HG02981 (cell line): ENCODE data around the gene NUDT5.
A peak's percentile ranks its signal among the peaks of the same experiment; 100 is the strongest.
"Not testable (repeated sequence)": the region's sequence is repeated elsewhere in the genome, so short reads cannot be mapped to it uniquely, and the experiment has no call there.

Experiments used
- ATAC-seq: cut with Tn5 transposase; IDR thresholded peaks from one replicate; pipeline ENCODE4 v1.9.1; 2021; ENCODE audit warnings: mild to moderate bottlenecking, moderate library complexity; ENCODE audit not compliant: unreplicated experiment

The NUDT5 gene

DNA sequence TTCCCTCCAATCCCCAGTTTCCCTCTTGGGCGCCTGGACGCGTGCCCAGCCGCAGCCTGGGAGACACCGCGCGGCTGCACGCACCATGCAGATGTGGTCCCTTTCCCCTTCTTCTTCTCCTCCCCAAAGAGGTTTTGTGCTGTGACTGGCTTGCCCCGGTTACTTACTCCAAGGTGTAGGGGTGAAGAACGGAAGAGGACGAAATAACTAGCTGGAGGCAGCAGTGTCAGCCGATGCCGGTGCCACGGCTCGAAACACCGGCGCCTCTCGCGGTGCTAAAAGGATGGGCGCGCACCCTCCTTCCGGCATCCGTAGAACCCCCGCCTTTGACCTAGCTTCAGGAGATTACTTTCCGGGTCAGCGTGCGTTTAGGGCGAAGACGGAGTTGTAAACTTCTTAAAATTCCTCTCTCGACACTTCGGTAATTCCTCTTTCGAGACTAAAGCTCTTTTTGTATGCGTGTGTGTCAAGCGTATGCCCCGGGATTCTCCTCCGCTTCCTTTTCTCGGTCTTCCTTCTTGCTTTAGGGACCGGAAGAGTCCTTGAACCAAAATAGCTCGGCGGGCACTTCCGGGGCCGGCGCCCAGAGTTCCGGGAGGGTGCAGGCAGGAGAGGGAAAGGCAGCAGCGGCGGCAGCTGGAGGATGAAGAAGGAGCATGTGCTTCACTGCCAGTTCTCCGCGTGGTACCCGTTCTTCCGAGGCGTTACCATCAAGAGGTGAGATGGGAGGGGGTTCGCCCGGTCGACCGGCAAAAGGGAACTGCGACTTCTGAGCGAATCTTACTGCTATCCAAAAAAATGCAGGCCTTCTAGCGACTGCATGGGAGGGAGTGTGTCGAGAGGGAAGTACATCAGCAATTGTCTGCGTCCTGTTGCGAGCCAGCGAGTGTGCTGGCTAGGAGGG, at the start of gene NUDT5, which contains the start of gene CDC123:
TSS of gene NUDT5 (minus strand) at position 289 of the 904 bp plus-strand sequence. CDS start 9,600 bp downstream, outside the sequence.
TSS of gene CDC123 (plus strand) at position 586 of the 904 bp plus-strand sequence. CDS start at position 644, 58 bp downstream.
- peak; percentile 88 for ATAC-seq

DNA sequence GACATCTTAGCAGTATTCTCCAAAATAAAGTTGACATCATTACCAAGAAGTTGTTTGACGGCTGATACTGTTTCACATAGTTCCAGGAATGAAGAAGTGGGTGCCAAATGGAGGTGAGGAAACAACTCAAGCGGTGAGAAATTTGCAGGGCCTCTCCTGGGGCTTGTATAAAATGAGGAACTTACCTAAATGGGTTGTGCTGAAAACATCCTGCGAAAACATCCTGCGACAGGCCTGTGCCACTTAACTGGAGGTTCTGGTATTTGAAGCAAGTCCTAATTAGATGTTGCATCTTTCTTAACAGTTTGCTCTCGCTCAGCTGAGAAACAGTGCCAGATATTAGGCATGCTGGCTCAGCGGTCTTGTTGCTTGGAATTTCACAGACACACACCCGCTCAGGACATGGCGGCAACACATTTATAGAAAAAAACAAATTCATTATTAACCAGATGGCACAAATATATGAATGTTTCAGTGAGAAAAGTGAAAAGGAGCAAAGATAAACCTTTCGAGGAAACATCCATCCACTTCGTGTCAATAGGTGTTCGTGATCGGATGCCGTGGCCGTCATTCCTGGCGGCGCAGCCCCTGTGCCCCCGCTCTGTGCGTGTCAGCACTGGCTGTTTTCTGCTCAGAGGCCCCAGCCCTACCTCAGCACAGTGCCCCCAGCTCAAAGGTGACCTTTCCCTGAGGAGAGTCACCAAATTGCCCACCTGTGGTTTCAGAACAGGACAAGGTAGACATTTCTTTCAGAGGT, 48.4 kb upstream of the NUDT5 start:
- ATAC-seq = peak; percentile 47

DNA sequence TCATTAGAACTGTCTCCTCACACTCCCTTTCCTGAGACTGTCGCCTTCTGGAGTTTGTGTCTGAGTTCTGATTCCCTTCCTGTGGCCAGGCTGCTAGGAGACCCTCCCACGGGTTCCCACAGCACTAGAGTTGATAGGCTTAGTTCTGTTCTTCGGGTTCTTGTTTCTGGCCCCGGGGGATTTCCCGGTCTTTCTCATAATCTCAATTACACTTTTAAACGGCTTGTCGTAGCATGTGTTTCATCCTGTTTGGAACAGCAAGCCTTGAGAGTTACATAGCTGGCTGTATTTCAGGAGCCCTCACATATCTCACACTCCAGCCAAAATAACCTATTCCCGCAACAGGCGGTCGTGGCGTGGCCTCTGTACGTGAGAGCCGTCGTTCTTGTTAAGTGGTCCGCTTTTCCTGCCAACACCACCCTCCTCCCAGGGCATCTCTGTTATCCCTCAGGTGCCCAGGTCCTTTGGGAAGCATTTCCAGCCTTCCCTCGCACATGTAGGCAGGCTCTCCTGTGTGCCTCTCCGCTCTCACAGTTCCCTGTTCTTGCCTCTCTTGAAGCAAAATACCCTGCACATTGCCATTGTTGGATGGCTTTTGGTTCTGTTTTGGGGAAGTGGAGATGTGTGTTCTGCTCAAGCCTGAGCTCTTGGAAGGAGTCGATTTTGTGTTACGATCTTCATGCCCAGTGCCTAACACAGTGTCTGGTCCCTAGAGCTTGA, 46.3 kb upstream of the NUDT5 start:
- ATAC-seq = no peak

DNA sequence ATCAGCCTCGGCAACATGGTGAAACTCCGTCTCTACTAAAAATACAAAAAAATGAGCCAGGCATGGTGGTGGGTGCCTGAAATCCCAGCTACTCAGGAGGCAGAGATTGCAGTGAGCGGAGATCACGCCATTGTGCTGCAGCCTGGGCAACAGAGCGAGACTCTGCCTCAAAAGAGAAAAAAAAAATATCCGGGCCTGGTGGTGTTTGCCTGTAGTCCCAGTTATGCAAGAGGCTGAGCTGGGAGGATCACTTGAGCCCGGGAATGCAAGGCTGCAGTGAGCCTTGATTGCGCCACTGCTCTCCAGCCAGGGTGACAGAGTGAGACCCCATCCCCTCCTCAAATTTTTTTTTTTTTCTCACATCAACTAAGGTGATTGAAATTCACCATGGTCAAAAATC, 43.1 kb upstream of the NUDT5 start:
- no peak for ATAC-seq

DNA sequence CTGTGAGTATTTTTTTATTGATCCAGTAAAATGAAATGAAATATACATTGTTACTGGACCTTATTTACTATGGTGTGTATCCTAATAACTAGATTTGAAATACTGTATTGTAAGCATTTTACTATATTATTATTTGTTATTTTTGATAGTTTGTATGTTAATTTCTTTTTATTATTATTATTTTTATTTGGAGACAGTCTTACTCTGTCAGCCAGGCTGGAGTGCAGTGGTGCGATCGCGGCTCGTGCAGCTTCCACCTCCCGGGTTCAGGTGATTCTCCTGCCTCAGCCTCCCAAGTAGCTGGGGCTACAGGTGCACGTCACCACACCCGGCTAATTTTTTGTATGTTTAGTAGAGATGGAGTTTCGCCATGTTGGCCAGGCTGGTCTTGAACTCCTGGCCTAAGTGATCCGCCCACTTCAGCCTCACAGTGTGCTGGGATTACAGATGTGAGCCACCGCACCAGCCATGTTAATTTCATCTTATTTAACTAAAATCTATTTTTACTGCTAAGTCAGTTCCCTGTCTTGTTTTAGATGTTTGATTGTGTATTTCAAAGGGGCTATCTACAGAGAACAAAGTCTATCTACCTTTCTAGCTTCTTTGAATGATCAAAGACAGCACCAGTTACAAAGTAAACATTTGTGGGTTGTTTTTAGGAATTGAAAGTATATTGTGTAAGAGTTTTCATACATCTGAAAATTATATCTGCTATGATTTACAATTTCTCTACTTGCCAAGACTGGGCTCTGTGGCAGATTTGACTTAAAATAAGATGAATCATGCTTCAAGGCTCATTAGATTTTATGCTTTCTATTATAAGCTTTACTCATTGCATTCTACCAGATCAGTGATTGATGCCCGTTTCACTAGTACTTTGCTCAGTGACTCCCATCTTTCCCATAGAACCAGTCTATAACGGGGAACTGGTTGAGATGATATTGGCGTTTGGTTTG, 41.9 kb upstream of the NUDT5 start:
- ATAC-seq = no peak

DNA sequence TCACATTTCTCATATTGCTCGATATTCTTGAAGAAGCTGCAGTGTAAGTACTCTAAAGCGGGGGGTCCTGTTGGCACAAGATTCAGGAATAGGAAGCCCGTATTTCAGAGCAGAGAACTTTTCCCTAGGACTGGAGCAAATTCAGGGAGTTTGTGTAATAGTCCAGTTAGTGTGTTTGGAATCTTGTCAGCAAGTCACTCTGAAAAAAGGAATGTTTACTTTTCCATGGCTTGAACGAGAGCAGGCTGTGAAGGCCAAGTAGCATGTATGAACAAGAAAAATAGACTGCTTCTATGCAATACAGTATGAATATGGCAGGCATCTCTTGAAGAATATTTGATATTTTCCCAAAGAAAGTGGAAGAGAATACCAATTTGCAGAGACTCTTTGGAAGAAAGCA, 40.1 kb upstream of the NUDT5 start:
- ATAC-seq = no peak

DNA sequence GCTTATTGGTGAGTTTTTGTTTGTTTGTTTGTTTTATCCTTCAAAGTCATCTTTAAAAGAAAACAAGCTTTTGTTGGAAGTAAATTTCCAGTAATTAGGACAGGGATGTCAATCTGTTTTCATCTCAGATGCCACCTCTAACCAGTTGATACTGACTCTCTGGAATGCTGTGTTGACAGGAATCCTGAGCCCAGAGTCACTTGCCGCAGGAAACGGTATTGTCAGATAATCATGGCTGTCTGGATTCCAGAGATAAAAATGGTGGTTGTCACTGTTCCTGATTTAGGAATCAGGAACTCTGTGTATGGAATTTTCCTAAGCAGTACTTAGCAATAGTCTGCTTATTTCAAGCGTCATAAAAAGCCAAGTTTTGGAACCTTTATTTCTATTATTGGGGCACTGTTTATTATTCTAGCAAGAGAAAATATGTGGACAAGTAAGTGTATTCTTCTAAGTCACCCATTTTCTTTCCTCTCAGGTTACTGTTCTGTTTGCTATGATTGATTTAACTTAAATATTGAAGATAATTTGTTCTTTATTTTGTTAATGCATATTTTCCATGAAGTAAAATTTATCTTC, 39.5 kb upstream of the NUDT5 start:
- ATAC-seq = no peak

DNA sequence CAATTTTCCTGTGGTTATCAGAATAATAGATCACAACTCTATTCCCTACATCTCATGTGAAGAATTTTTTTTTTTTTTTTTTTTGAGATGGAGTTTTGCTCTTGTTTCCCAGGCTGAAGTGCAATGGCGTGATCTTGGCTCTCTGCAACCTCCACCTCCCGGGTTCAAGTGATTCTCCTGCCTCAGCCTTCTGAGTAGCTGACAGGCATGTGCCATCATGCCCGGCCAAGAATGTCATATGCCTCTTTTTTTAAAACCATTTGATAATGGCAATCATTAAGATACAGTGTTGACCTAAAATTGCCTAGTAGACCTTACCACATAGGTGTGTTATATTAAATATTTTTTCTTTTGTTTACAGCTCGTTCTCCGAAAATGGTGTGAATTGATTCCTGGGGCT, 39.0 kb upstream of the NUDT5 start:
- ATAC-seq = not testable (repeated sequence)

DNA sequence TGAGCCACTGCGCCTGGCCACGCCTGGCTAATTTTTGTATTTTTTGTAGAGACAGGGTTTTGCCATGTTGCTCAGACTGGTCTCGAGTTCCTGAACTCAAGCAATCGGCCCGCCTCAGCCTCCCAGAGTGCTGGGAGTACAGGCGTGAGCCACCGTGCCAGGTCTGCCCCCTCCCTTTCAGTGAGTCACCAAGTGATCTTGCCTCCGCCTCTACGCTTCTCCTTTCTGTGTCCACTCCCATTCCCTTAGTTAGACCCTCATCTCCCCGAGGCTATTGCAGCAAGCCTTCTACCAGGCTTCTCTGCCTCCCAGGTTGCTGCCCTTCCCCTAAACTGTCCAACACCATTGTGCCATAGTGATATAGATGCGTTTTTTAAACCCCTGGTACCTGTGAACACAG, 33.2 kb upstream of the NUDT5 start:
- no peak for ATAC-seq

DNA sequence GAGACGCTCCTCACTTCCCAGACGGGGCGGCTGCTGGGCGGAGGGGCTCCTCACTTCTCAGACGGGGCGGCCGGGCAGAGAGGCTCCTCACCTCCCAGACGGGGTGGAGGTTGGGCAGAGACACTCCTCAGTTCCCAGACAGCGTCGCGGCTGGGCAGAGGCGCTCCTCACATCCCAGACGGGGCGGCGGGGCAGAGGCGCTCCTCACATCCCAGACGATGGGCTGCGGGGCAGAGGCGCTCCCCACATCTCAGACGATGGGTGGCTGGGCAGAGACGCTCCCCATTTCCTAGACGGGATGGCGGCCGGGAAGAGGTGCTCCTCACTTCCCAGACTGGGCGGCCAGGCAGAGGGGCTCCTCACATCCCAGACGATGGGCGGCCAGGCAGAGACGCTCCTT, 30.7 kb upstream of the NUDT5 start:
- not testable (repeated sequence) for ATAC-seq

DNA sequence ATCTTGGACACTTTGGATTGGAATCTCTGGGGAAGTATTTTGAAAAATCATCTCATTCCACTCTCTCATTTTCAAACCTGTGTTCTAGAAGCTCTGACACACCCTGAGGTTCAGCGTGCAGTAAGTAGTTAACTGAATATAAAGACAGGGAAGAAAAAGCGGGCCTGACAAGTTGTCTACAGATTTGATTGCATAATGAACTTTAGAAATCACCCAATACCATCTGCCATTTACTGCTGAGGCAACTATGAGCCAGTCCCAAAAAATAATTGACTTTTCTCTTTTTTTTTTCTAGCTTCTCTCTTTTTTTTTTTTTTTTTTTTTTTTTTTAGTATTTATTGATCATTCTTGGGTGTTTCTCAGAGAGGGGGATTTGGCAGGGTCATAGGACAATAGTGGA, 29.8 kb upstream of the NUDT5 start:
- no peak for ATAC-seq

DNA sequence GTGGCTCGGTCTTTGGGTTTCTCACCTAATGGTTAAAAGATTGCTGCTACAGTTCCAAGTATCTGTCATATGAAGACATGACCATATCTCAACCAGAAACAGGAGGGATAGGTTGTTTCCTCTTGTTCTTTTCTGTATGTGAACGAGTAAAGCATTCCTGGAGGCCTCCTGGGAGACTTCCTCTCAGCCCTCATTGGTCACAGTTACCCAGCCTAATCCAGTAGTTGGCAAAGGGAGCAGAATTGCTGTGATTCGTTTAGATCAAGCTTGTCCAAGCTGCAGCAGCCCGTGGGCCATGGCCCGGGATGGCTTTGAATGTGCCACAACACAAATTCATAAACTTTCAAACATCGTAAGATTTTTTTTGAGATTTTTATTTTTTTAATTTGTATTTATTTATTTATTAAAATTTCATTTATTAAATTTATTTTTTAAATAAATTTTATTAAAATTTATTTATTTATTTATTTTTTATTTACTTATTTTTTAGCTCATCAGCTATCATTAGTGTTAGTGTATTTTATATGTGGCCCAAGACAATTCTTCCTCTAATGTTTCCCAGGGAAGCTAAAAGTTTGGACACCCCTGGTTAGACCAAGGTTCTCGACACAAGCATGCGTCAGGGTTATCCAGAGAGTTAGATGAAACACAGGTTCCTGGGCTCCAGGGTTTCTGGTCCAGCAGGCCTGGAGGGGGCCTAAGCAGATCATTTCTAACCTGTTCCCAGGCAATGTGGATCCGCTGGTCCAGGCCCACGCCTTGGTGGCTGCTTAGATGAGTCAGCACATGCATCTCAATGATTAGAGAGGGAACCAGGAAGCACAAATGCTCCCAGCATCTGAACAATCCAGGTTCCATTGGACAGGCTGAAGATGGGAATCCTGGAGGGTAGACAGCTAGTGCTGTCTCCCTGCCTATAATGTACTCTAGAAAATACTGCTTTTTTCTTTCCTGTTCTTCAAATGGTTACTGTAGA, 25.9 kb upstream of the NUDT5 start:
- no peak for ATAC-seq

DNA sequence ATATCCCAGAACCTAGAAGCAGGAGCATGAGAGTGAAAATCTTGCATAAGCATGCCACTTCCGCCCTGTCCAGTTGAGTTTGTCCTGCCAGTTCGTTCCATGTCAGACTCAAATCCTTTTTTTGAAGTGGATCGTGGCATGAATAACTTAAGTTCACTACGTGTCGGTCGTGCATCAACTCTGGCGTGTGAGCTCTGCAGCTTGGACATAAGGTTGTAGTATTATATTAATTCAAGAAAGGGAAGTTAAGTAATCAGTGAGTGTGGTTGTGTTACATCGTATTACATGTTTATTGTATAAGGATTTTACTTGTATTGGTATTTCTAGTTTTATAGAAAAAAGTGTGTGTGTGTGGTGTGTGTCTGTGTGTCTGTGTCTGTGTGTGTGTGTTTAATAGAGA, 23.3 kb upstream of the NUDT5 start:
- no peak for ATAC-seq

DNA sequence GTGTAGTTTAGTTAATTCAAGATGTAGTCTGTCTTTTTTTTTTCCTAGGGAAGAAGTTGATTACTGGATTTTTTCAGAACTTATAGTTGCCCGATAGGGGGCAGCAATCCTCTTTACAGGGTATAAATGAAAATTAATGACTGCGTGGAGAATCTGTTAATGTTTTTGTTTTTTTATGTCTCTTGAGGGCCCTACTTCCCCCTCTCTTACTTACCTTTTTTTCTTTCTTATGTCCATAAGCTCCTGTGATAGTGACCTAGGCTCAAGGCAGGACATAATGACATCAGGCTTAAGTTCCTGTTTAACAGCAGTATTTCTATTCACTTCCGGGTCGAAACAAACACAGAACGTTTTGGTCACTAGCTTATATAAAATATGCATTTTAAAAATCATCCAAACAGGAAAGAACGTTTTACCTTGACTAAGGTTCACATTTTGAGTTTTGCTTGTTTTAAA, 19.1 kb upstream of the NUDT5 start:
- no peak for ATAC-seq

DNA sequence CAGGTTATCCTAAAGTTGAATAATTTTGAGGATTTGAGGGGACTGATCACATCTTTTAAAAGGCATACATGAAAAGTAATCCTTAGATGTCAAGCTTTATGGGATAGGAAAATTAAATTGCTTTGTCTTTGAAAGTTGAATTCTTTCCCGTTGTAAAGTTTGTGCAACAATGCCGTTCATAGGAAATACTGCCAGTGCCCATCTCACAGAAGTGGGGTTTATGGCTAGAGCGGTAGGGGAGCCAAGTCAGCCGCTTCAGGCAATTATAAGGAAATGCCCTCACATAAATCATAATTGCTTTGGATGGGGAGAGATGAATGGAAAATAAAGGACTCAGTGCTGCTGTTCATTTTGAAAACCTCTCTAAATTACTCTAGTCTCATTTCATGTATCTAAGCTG, 18.4 kb upstream of the NUDT5 start:
- no peak for ATAC-seq

DNA sequence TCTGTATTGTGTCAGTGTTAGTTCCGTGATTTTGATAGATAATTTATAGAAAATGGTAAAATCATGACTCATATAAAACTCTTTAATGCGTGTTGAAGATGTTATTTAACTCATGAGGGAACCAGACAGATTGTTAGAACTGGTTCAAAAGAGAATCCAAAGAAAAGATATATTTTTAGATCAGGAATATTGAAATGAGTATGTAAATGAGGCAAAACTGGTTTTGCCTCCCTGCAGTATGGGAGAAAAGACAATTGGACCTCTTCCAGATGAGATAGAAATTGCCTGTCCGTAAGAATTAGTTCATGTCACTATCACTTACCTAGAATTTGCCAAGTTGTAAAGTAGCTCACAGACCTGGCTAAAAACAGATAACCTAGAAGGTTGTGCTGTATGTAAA, 17.9 kb upstream of the NUDT5 start:
- no peak for ATAC-seq

DNA sequence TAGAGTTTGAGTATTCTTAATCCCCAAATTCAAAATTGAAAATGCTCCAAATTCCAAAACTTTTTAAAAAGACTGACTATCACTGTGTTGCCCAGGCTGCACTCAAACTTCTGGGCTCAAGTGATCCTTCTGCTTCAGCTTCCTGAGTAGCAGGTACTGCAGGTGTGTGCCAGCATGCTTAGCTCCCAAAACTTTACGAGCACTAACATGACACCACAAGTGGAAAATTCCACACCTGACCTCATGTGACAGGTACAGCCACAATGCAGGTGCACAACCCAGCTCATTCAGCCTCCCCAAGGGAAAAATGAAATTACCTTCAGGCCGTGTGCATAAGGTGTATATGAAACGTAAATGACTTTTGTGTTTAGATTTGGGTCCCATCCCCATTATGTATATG, 16.8 kb upstream of the NUDT5 start:
- ATAC-seq = no peak

DNA sequence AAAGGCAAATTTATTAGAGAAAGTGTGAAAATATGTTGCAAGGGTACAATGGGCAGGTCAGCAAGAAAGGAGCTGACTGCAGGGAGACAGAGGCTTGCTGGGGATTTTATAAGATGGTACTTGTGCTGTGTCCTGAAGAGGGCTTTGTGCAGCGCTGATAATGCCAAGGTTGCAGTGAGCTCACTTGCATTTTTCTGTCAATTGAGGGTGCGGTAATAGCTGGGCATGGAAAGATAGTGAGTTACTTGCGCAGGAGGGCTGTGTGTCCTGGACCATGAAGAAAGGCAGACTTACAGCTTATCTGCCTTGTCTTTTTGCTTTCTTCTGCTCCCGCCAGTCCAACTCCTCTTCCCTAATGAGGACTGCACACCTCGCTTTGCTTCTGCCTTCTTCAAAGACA, 12.8 kb upstream of the NUDT5 start:
- no peak for ATAC-seq

DNA sequence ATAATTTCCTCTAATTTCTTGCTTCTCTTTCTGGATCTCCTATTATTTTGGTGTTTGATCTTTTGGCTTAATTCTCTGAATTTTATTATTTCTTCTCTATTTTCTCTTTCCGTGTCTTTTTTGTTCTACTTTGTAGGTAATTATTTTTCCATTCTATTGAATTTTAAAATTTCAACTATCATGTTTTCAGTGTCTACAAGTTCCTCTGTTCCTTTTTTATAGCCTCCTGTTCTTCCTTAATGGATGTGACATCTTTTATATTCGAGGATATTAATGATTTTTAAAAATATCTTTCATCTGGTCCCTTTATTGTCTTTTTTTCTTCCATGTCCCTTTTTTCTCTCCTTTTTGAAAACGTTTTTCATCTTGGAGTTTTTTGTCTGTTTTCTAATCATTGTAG, 11.4 kb upstream of the NUDT5 start:
- ATAC-seq = no peak
